Right lobe of liver (tissue), 4 donors: ENCODE measurements around the gene GNG5.

ENCODE experiments used
- CTCF ChIP-seq, 4 donors: fragments of 200-600 bp in 3 of 4; fragments of 450-650 bp in 1 of 4; IDR thresholded peaks; one replicate each; pipeline versions ENCODE4 v1.5.1 to v1.8.0; 2016 to 2022; ENCODE audit warnings: antibody characterized with exemption in 4 of 4, mild to moderate bottlenecking in 2 of 4
- POLR2A ChIP-seq: fragments of 450-650 bp; IDR thresholded peaks from one replicate; pipeline ENCODE4 v1.6.1; 2017; ENCODE audit warnings: antibody characterized with exemption, mild to moderate bottlenecking
- donor health status: DM: no; HTN: no; CAD: no.
- donor health status: DM: no; HTN: no; CAD: no.
- donor health status: DM: no; HTN: yes; CAD: no.

- TF ChIP-seq CTCF (IDR thresholded peaks at IDR 0.05) (no peak), POLR2A (no peak)
Observed at GRCh38 chr1:84489766-84490165, 16.6 kb downstream of the GNG5 start.
